Activated CD8-positive, alpha-beta memory T cell treated with anti-CD3 and anti-CD28 coated beads, Interleukin-2, amount 50 U/mL, for 48 hours (primary cell): ENCODE measurements around the gene UMOD.

Experiments
- DNase-seq: peaks from one replicate; pipeline ENCODE4 v3.0.0-alpha.2; 2020

UMOD gene

GRCh38 chr16:20352615-20353014 lies at the start of gene UMOD:
Gene UMOD (minus strand): TSS chr16:20352715. CDS start chr16:20350737, 1,978 bp downstream.
- DNase-seq, result no peak

- no peak for DNase-seq
These were observed 49.0 kb upstream of the UMOD start for GRCh38 chr16:20401475-20402016.

- no peak for DNase-seq
These were observed 48.6 kb upstream of the UMOD start for GRCh38 chr16:20401066-20401465.

GRCh38 chr16:20399185-20399584 lies 46.7 kb upstream of the UMOD start:
- no peak for DNase-seq

GRCh38 chr16:20398603-20399002 lies 46.1 kb upstream of the UMOD start:
- no peak for DNase-seq

GRCh38 chr16:20397468-20398074 lies 45.1 kb upstream of the UMOD start:
- DNase-seq, result no peak

- no peak for DNase-seq
These were observed 44.4 kb upstream of the UMOD start for GRCh38 chr16:20396846-20397467.

- DNase-seq, result no peak
These were observed 43.4 kb upstream of the UMOD start for GRCh38 chr16:20395946-20396345.

GRCh38 chr16:20393801-20394577 lies 41.5 kb upstream of the UMOD start:
- no peak for DNase-seq

- no peak for DNase-seq
These were observed 38.5 kb upstream of the UMOD start for GRCh38 chr16:20391045-20391444.

- DNase-seq, result no peak
These were observed 36.3 kb upstream of the UMOD start for GRCh38 chr16:20388854-20389253.

GRCh38 chr16:20387978-20388377 lies 35.5 kb upstream of the UMOD start:
- DNase-seq, result no peak

GRCh38 chr16:20385844-20386832 lies 33.6 kb upstream of the UMOD start:
- DNase-seq, result peak; percentile 85

GRCh38 chr16:20383106-20384029 lies 30.9 kb upstream of the UMOD start:
- peak; percentile 56 for DNase-seq

- no peak for DNase-seq
These were observed 29.9 kb upstream of the UMOD start for GRCh38 chr16:20382202-20382948.

GRCh38 chr16:20380782-20381181 lies 28.3 kb upstream of the UMOD start:
- DNase-seq, result no peak

- no peak for DNase-seq
These were observed 24.7 kb upstream of the UMOD start for GRCh38 chr16:20377181-20377580.

GRCh38 chr16:20372701-20373100 lies 20.2 kb upstream of the UMOD start:
- no peak for DNase-seq

- no peak for DNase-seq
These were observed 17.0 kb upstream of the UMOD start for GRCh38 chr16:20369452-20370054.

- DNase-seq, result no peak
These were observed 11.5 kb upstream of the UMOD start for GRCh38 chr16:20364051-20364450.
